Upper lobe of left lung (tissue), 6 donors: Measurements from ENCODE around the gene WDR46. TPM values are rescaled to one million over a fixed set of nuclear protein-coding genes. Genes with fewer than 3 reads are reported as not detected.

Experiments
- ATAC-seq, 2 donors: fragments of 200-7000 bp; cut with Tn5 transposase; one replicate each; pipeline ENCODE4 v1.9.1; 2022; ENCODE audit warnings: mild to moderate bottlenecking in 2 of 2, moderate library complexity in 2 of 2; ENCODE audit not compliant: low FRiP score in 2 of 2
- DNase-seq, 2 donors: peaks; one replicate each; pipeline ENCODE4 v3.0.0-alpha.2; 2019 to 2020
- H3K27ac ChIP-seq, 4 donors: fragments of 200-600 bp; sonication (generic); one replicate each; pipeline ENCODE4 v1.5.1; 2016 to 2019
- H3K27me3 ChIP-seq, 4 donors: fragments of 200-600 bp; sonication (generic); one replicate each; pipeline ENCODE4 v1.5.1; 2017 to 2019
- H3K36me3 ChIP-seq, 4 donors: fragments of 200-600 bp; sonication (generic); one replicate each; pipeline ENCODE4 v1.5.1; 2016 to 2019
- H3K4me1 ChIP-seq, 4 donors: fragments of 200-600 bp; sonication (generic); one replicate each; pipeline ENCODE4 v1.5.1; 2018 to 2019
- H3K4me3 ChIP-seq, 4 donors: fragments of 200-600 bp; sonication (generic); one replicate each; pipeline ENCODE4 v1.5.1; 2017 to 2019; ENCODE audit warnings: mild to moderate bottlenecking in 2 of 4, moderate library complexity in 1 of 4
- H3K9me3 ChIP-seq, 4 donors: fragments of 200-600 bp; sonication (generic); one replicate each; pipeline ENCODE4 v1.5.1; 2018 to 2019
- EP300 ChIP-seq, 4 donors: sonication (generic); formaldehyde crosslinking; IDR thresholded peaks; one replicate each; pipeline ENCODE4 v1.5.1; 2017; ENCODE audit warnings: antibody characterized with exemption in 4 of 4, control low read depth in 2 of 4
- POLR2A ChIP-seq, 4 donors: fragments of 450-650 bp; IDR thresholded peaks; one replicate each; pipeline ENCODE4 v1.5.1; 2016 to 2017; ENCODE audit warnings: antibody characterized with exemption in 4 of 4, mild to moderate bottlenecking in 2 of 4
- POLR2AphosphoS5 ChIP-seq, 2 donors: sonication (generic); formaldehyde crosslinking; IDR thresholded peaks; one replicate each; pipeline ENCODE4 v1.5.1; 2017; ENCODE audit warnings: antibody characterized with exemption in 2 of 2
- WGBS, 2 donors: methylation state at CpG; one replicate each; pipeline ENCODE4 v1.1.5; 2017 to 2018; 5-methylcytosine and 5-hydroxymethylcytosine counted together
- total RNA-seq, 6 donors: library from RNA; depleted of rRNA in 4 of 6; stranded (reverse); fragments of >200 nt in 4 of 6; gene quantifications; one replicate each; pipeline versions ENCODE4 v1.1.0 to v1.2.1, GENCODE V29; 2016 to 2021
- TF ChIP-seq, protein P1 (sequence below), 6 experiments: fragments of 450-650 bp in 4 of 6; fragments of 200-600 bp in 2 of 6; sonication (generic) in 2 of 6; IDR thresholded peaks; one replicate each; pipeline ENCODE4 v1.5.1; 2016 to 2019; ENCODE audit warnings: antibody characterized with exemption in 6 of 6
- donor health status: DM: no; HTN: no; CAD: no; lungs with moderate emphysema.
- donor health status: DM: no; HTN: yes; CAD: no; lungs with severe emphysema.

Gene WDR46
- total RNA-seq, 6 donors from 2014 or later: 21.1 to 50.3 (median 41.7) TPM

DNA sequence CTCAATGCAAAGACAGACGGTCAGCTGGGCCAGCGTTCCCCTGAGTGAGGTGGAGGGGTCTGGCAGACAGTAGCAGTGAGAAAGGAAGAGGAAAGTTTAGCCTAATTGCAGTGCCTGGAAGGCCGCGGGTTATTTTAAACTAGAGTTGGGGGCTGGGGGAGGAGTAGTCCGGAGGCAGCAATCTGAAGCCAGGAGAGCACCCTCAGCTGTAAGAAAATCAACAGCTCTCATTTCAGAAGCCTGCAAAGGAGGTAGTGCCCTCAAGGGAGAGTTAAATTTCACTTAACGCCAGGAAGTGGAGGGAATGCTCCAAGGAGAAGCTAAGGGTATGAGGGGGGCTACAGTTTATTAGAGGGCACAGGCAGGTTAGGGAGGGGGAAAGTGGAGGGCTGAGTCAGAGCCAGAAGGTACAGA lies 53.8 kb downstream of the WDR46 start:
- Histone ChIP-seq H3K9me3 (no peaks in the 10 kb centered on the region), H3K4me1 (no peaks in the 10 kb centered on the region), H3K27me3 (no peaks in the 10 kb centered on the region), H3K36me3 (no peaks in the 10 kb centered on the region), H3K27ac (no peak overlapping the region), H3K4me3 (no peak overlapping the region)
- DNase-seq: no peak
- WGBS, 2 donors: 25 to 37% methylated on average over 6 of the region's 6 CpGs
- no peak for ATAC-seq
- no peak for TF ChIP-seq EP300 (IDR thresholded peaks at IDR 0.05)
- TF ChIP-seq, protein P1, sequence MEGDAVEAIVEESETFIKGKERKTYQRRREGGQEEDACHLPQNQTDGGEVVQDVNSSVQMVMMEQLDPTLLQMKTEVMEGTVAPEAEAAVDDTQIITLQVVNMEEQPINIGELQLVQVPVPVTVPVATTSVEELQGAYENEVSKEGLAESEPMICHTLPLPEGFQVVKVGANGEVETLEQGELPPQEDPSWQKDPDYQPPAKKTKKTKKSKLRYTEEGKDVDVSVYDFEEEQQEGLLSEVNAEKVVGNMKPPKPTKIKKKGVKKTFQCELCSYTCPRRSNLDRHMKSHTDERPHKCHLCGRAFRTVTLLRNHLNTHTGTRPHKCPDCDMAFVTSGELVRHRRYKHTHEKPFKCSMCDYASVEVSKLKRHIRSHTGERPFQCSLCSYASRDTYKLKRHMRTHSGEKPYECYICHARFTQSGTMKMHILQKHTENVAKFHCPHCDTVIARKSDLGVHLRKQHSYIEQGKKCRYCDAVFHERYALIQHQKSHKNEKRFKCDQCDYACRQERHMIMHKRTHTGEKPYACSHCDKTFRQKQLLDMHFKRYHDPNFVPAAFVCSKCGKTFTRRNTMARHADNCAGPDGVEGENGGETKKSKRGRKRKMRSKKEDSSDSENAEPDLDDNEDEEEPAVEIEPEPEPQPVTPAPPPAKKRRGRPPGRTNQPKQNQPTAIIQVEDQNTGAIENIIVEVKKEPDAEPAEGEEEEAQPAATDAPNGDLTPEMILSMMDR (IDR thresholded peaks at IDR 0.05): no peak
- TF ChIP-seq POLR2A (IDR thresholded peaks at IDR 0.05): no peak
- TF ChIP-seq POLR2AphosphoS5 (IDR thresholded peaks at IDR 0.05): no peak

Other genes with a start within 250 kb of the WDR46 start
- gene HLA-DPA1, start 215.6 kb downstream of the WDR46 start, total RNA-seq: 100 to 1,000 TPM; 109 to 674 (median 399) TPM
- gene HLA-DPB1, start 213.2 kb downstream of the WDR46 start, total RNA-seq: 100 to 1,000 TPM; 194 to 697 (median 373) TPM
- gene COL11A2, start 96.8 kb downstream of the WDR46 start, total RNA-seq: 1 to 10 TPM in 2 of 6 donors, under 1 TPM in 4; 0.20 to 2.1 (median 0.74) TPM
- gene RXRB, start 88.6 kb downstream of the WDR46 start, total RNA-seq: 10 to 100 TPM; 19.3 to 67.1 (median 48.4) TPM
- gene SLC39A7, start 88.4 kb downstream of the WDR46 start, total RNA-seq: 100 to 1,000 TPM in 2 of 6 donors, 10 to 100 TPM in 4; 37.7 to 104 (median 86.7) TPM
- 10 to 100 TPM in 5 of 6 donors, 1 to 10 TPM in 1; 8.2 to 39.3 (median 28.7) TPM for gene HSD17B8, start 84.6 kb downstream of the WDR46 start, total RNA-seq
- gene RING1, start 80.7 kb downstream of the WDR46 start, total RNA-seq: 10 to 100 TPM; 17.9 to 50.6 (median 40.4) TPM
- 100 to 1,000 TPM in 1 of 6 donors, 10 to 100 TPM in 5; 30.1 to 170 (median 45.8) TPM for gene VPS52, start 17.4 kb downstream of the WDR46 start, total RNA-seq
- 1,000 to 10,000 TPM in 4 of 6 donors, 100 to 1,000 TPM in 2; 535 to 2,038 (median 1,627) TPM for gene RPS18, start 17.2 kb downstream of the WDR46 start, total RNA-seq
- 10 to 100 TPM; 20.1 to 29.7 (median 23.2) TPM for gene B3GALT4, start 12.1 kb downstream of the WDR46 start, total RNA-seq
- 10 to 100 TPM; 13.8 to 42.9 (median 30.7) TPM for gene PFDN6, start 362 bp upstream of the WDR46 start, total RNA-seq
- 100 to 1,000 TPM in 2 of 6 donors, 10 to 100 TPM in 4; 56.5 to 149 (median 77.9) TPM for gene RGL2, start 9.7 kb upstream of the WDR46 start, total RNA-seq
- gene TAPBP, start 24.8 kb upstream of the WDR46 start, total RNA-seq: 100 to 1,000 TPM; 131 to 310 (median 221) TPM
- gene ZBTB22, start 28.5 kb upstream of the WDR46 start, total RNA-seq: 10 to 100 TPM; 24.2 to 32.5 (median 28.2) TPM
- gene DAXX, start 33.7 kb upstream of the WDR46 start, total RNA-seq: 10 to 100 TPM; 29.3 to 57.6 (median 43.5) TPM
- gene KIFC1, start 102.6 kb upstream of the WDR46 start, total RNA-seq: 10 to 100 TPM in 1 of 6 donors, 1 to 10 TPM in 5; 1.2 to 11.8 (median 4.4) TPM
- 100 to 1,000 TPM in 1 of 6 donors, 10 to 100 TPM in 5; 61.7 to 150 (median 65.5) TPM for gene PHF1, start 121.8 kb upstream of the WDR46 start, total RNA-seq
- gene CUTA, start 128.9 kb upstream of the WDR46 start, total RNA-seq: 100 to 1,000 TPM in 4 of 6 donors, 10 to 100 TPM in 2; 53.4 to 171 (median 112) TPM
- 10 to 100 TPM in 5 of 6 donors, 1 to 10 TPM in 1; 8.2 to 57.6 (median 19.5) TPM for gene SYNGAP1, start 130.8 kb upstream of the WDR46 start, total RNA-seq
- gene ZBTB9, start 165.3 kb upstream of the WDR46 start, total RNA-seq: 1 to 10 TPM; 3.2 to 8.7 (median 6.1) TPM